ENCODE measurements around the gene HK2.
A peak's percentile ranks its signal among the peaks of the same experiment; 100 is the strongest.

Gene HK2

GRCh38 chr2:74864728-74865722 lies 31.1 kb downstream of the HK2 start:
- TF ChIP-seq CTCF (IDR thresholded peaks at IDR 0.05; ENCODE audit: low read depth, low read length), result no peak
- no peak for TF ChIP-seq POLR2A (IDR thresholded peaks at IDR 0.05; ENCODE audit: extremely low read depth, insufficient read length)
- no peak for TF ChIP-seq MYC (IDR thresholded peaks at IDR 0.05; ENCODE audit: low read depth, low read length)
- no peak for TF ChIP-seq MAX (IDR thresholded peaks at IDR 0.05; ENCODE audit: low read depth, low read length)
- H3K4me3 ChIP-seq (ENCODE audit: low read depth, low read length), result no peak overlapping the region
- peak; percentile 36 for DNase-seq (ENCODE audit: low read depth)

GRCh38 chr2:74865770-74866674 lies 32.1 kb downstream of the HK2 start:
- no peak for DNase-seq (ENCODE audit: low read depth)
- TF ChIP-seq POLR2A (IDR thresholded peaks at IDR 0.05; ENCODE audit: extremely low read depth, insufficient read length), result no peak
- TF ChIP-seq CTCF (IDR thresholded peaks at IDR 0.05; ENCODE audit: low read depth, low read length), result no peak
- no peak for TF ChIP-seq MYC (IDR thresholded peaks at IDR 0.05; ENCODE audit: low read depth, low read length)
- no peak for TF ChIP-seq MAX (IDR thresholded peaks at IDR 0.05; ENCODE audit: low read depth, low read length)
- no peak overlapping the region for H3K4me3 ChIP-seq (ENCODE audit: low read depth, low read length)

GRCh38 chr2:74867841-74868658 lies 34.1 kb downstream of the HK2 start:
- TF ChIP-seq MYC (IDR thresholded peaks at IDR 0.05; ENCODE audit: low read depth, low read length) (no peak), CTCF (IDR thresholded peaks at IDR 0.05; ENCODE audit: low read depth, low read length) (no peak), POLR2A (IDR thresholded peaks at IDR 0.05; ENCODE audit: extremely low read depth, insufficient read length) (no peak), MAX (IDR thresholded peaks at IDR 0.05; ENCODE audit: low read depth, low read length) (no peak)
- DNase-seq (ENCODE audit: low read depth), result no peak
- no peak overlapping the region for H3K4me3 ChIP-seq (ENCODE audit: low read depth, low read length)

GRCh38 chr2:74869517-74869916 lies 35.6 kb downstream of the HK2 start:
- no peak overlapping the region for H3K4me3 ChIP-seq (ENCODE audit: low read depth, low read length)
- no peak for DNase-seq (ENCODE audit: low read depth)
- no peak for TF ChIP-seq CTCF (IDR thresholded peaks at IDR 0.05; ENCODE audit: low read depth, low read length)
- TF ChIP-seq POLR2A (IDR thresholded peaks at IDR 0.05; ENCODE audit: extremely low read depth, insufficient read length), result no peak
- TF ChIP-seq MYC (IDR thresholded peaks at IDR 0.05; ENCODE audit: low read depth, low read length), result no peak
- TF ChIP-seq MAX (IDR thresholded peaks at IDR 0.05; ENCODE audit: low read depth, low read length), result no peak

GRCh38 chr2:74870951-74871350 lies 37.0 kb downstream of the HK2 start:
- no peak for TF ChIP-seq MYC (IDR thresholded peaks at IDR 0.05; ENCODE audit: low read depth, low read length)
- TF ChIP-seq CTCF (IDR thresholded peaks at IDR 0.05; ENCODE audit: low read depth, low read length), result no peak
- no peak for TF ChIP-seq POLR2A (IDR thresholded peaks at IDR 0.05; ENCODE audit: extremely low read depth, insufficient read length)
- no peak for TF ChIP-seq MAX (IDR thresholded peaks at IDR 0.05; ENCODE audit: low read depth, low read length)
- no peak for DNase-seq (ENCODE audit: low read depth)
- no peak overlapping the region for H3K4me3 ChIP-seq (ENCODE audit: low read depth, low read length)

Data from NB4 (cell line).